Skeletal muscle tissue (tissue), 4 donors: Measurements from ENCODE around the gene TCOF1. TPM values are rescaled to one million over a fixed set of nuclear protein-coding genes. Genes with fewer than 3 reads are reported as not detected.

Experiments
- H3K27ac ChIP-seq: one replicate; pipeline ENCODE4 v1.7.0; 2013; ENCODE audit warnings: mild to moderate bottlenecking, low read depth, low read length, inconsistent platforms
- H3K27me3 ChIP-seq, 3 donors: one replicate each; pipeline ENCODE4 v1.7.0; 2013; ENCODE audit warnings: low read length in 3 of 3; ENCODE audit not compliant: control insufficient read depth in 3 of 3, insufficient read depth in 3 of 3
- H3K36me3 ChIP-seq, 3 donors: one replicate each; pipeline ENCODE4 v1.7.0; 2013; ENCODE audit warnings: low read length in 3 of 3; ENCODE audit not compliant: control insufficient read depth in 3 of 3, insufficient read depth in 3 of 3
- H3K4me1 ChIP-seq, 3 donors: one replicate each; pipeline ENCODE4 v1.7.0; 2013; ENCODE audit warnings: low read length in 3 of 3, mild to moderate bottlenecking in 3 of 3; ENCODE audit not compliant: control insufficient read depth in 3 of 3, insufficient read depth in 3 of 3
- H3K4me3 ChIP-seq, 3 donors: one replicate each; pipeline ENCODE4 v1.7.0; 2013; ENCODE audit warnings: low read length in 3 of 3
- H3K9ac ChIP-seq, 3 donors: one replicate each; pipeline ENCODE4 v1.7.0; 2013; ENCODE audit warnings: low read length in 3 of 3, mild to moderate bottlenecking in 3 of 3, moderate library complexity in 2 of 3, low read depth in 1 of 3
- H3K9me3 ChIP-seq, 3 donors: one replicate each; pipeline ENCODE4 v1.7.0; 2013; ENCODE audit warnings: low read length in 3 of 3; ENCODE audit not compliant: control insufficient read depth in 3 of 3
- total RNA-seq: library from RNA; depleted of rRNA; stranded (reverse); fragments of >200 nt; gene quantifications from one replicate; pipeline ENCODE4 v1.2.3, GENCODE V29; 2014
- donor health status: Osteomylitis.

Gene TCOF1
- total RNA-seq, 1 donor from 2014 or later: 7.3 TPM

- Histone ChIP-seq H3K4me3 (no peak overlapping the region), H3K36me3 (no peaks in the 10 kb centered on the region), H3K9ac (no peak overlapping the region), H3K27me3 (no peaks in the 10 kb centered on the region), H3K27ac (no peak overlapping the region), H3K9me3 (no peaks in the 10 kb centered on the region), H3K4me1 (peaks cover 4 to 10% (median 9%) of the 10 kb centered on the region in 3 donors)
These were observed 35.3 kb upstream of the TCOF1 start for GRCh38 chr5:150322202-150322601.

DNA sequence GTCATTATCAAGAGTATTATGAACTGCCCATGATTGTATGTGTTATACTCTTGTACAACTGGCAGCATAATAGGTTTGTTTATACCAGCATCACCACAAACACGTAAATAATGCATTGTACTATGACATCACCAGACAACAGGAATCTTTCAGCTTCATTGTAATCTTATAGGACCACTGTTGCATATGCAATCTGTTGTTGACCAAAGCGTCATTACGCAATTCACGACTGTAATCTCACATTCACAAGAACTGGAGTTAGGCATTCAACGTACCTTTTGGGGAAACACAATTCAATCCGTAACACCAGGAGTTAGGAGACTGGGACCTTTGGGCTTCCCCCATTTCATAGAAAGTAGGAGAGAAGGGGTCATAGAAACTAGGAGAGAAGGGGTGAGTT lies 34.4 kb upstream of the TCOF1 start:
- H3K4me1 ChIP-seq: peaks cover 4 to 10% (median 9%) of the 10 kb centered on the region in 3 donors
- no peak overlapping the region for H3K27ac ChIP-seq
- H3K9ac ChIP-seq: no peak overlapping the region
- H3K4me3 ChIP-seq: no peak overlapping the region
- no peaks in the 10 kb centered on the region for H3K36me3 ChIP-seq
- no peaks in the 10 kb centered on the region for H3K9me3 ChIP-seq
- no peaks in the 10 kb centered on the region for H3K27me3 ChIP-seq

GRCh38 chr5:150323819-150324218 lies 33.7 kb upstream of the TCOF1 start:
- Histone ChIP-seq H3K36me3 (no peaks in the 10 kb centered on the region), H3K4me1 (peaks cover 4 to 10% (median 9%) of the 10 kb centered on the region in 3 donors), H3K4me3 (no peak overlapping the region), H3K27ac (no peak overlapping the region), H3K9me3 (no peaks in the 10 kb centered on the region), H3K27me3 (no peaks in the 10 kb centered on the region), H3K9ac (no peak overlapping the region)

- Histone ChIP-seq H3K9me3 (no peaks in the 10 kb centered on the region), H3K27ac (no peak overlapping the region), H3K27me3 (no peaks in the 10 kb centered on the region), H3K4me1 (peaks cover 4 to 15% (median 5%) of the 10 kb centered on the region in 3 donors), H3K4me3 (no peak overlapping the region), H3K36me3 (no peaks in the 10 kb centered on the region), H3K9ac (no peak overlapping the region)
These were observed 32.1 kb upstream of the TCOF1 start for GRCh38 chr5:150325426-150325825.

DNA sequence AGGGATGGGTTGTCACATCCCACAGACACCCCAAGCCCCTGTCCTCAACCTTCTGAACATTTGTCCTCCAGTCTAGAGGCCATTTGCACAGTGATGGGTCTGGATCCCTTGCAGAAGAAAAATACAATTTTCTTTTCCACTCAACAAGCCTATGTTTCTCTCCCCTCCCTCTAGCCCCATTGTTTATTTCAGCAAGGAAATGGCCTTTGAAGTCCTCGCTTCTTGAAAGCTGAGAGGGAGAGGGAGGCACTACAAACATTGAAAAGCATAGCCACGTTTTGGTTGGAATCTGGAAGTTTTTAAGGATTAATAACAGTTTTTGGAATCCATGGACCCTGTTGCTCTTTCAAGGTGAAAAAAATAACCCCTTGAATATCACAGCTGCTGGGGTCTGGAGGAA lies 30.8 kb upstream of the TCOF1 start:
- no peaks in the 10 kb centered on the region for H3K9me3 ChIP-seq
- H3K4me1 ChIP-seq: peaks cover 2 to 11% (median 3%) of the 10 kb centered on the region in 3 donors
- no peak overlapping the region for H3K27ac ChIP-seq
- no peak overlapping the region for H3K9ac ChIP-seq
- H3K36me3 ChIP-seq: no peaks in the 10 kb centered on the region
- no peak overlapping the region for H3K4me3 ChIP-seq
- H3K27me3 ChIP-seq: no peaks in the 10 kb centered on the region

DNA sequence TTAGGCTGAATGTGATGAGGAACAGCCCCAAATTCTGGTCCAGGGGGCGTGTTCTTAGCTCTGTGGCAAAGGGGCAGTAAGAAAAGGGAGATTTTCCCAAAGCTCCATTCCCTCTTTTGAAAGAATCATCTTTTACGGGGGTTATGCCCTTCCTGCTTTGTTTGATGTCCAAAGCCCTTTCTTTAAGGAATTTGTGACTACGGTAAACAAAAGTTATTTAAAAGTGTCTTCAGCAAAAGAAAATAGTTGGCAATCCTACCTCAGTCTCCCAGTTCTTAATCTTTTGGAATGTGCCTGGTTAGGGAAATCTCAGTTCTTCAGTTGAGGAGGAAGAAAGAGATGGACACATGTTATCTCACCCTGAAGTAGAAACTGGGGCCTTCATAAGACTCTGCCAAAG lies 30.4 kb upstream of the TCOF1 start:
- peaks cover 2 to 11% (median 3%) of the 10 kb centered on the region in 3 donors for H3K4me1 ChIP-seq
- H3K27me3 ChIP-seq: no peaks in the 10 kb centered on the region
- H3K9ac ChIP-seq: no peak overlapping the region
- H3K27ac ChIP-seq: no peak overlapping the region
- H3K4me3 ChIP-seq: no peak overlapping the region
- H3K36me3 ChIP-seq: no peaks in the 10 kb centered on the region
- no peaks in the 10 kb centered on the region for H3K9me3 ChIP-seq

DNA sequence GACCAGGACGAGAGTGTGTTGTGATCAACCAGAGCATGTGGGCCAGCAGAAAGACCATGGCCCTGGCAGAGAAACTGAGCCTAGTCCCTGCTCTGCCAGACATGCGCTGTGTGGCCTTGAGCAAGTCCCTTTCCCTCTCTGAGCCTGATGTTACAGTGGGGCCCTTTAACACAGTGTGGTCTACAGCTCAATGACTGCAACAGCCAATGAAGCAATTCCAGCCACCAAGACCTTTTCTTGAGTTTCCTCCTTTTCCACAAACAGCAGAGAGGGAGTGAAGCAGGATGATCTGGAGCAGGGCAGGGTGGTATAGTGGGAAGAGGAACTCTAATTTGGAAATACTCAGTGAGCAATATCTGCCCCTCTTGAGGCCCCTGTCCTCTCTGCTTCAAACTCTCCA lies 29.0 kb upstream of the TCOF1 start:
- H3K9ac ChIP-seq: no peak overlapping the region
- no peak overlapping the region for H3K27ac ChIP-seq
- H3K4me3 ChIP-seq: no peak overlapping the region
- H3K9me3 ChIP-seq: no peaks in the 10 kb centered on the region
- peaks cover 2 to 11% (median 3%) of the 10 kb centered on the region in 3 donors for H3K4me1 ChIP-seq
- H3K27me3 ChIP-seq: no peaks in the 10 kb centered on the region
- no peaks in the 10 kb centered on the region for H3K36me3 ChIP-seq

DNA sequence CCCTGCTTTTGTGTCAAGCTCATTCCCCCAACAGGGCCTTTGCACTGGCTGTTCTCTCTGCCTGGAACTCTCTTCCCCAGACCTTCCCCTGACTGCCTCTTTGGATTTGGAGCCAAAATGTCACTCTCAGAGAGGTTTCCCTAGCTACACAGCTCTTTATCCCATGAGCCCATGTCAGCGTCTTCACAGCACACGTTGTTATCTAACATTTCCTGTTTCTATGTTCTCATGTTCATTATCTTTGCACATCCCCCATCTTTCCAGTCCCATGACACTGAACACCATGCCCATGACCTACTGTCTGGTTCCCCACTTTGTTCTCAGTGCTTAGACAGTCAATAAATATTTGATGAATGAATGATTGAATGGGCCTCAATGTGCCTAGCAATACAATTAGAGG lies 28.5 kb upstream of the TCOF1 start:
- Histone ChIP-seq H3K4me1 (peaks cover 2 to 11% (median 3%) of the 10 kb centered on the region in 3 donors), H3K4me3 (no peak overlapping the region), H3K9me3 (no peaks in the 10 kb centered on the region), H3K27ac (no peak overlapping the region), H3K36me3 (no peaks in the 10 kb centered on the region), H3K9ac (no peak overlapping the region), H3K27me3 (no peaks in the 10 kb centered on the region)

DNA sequence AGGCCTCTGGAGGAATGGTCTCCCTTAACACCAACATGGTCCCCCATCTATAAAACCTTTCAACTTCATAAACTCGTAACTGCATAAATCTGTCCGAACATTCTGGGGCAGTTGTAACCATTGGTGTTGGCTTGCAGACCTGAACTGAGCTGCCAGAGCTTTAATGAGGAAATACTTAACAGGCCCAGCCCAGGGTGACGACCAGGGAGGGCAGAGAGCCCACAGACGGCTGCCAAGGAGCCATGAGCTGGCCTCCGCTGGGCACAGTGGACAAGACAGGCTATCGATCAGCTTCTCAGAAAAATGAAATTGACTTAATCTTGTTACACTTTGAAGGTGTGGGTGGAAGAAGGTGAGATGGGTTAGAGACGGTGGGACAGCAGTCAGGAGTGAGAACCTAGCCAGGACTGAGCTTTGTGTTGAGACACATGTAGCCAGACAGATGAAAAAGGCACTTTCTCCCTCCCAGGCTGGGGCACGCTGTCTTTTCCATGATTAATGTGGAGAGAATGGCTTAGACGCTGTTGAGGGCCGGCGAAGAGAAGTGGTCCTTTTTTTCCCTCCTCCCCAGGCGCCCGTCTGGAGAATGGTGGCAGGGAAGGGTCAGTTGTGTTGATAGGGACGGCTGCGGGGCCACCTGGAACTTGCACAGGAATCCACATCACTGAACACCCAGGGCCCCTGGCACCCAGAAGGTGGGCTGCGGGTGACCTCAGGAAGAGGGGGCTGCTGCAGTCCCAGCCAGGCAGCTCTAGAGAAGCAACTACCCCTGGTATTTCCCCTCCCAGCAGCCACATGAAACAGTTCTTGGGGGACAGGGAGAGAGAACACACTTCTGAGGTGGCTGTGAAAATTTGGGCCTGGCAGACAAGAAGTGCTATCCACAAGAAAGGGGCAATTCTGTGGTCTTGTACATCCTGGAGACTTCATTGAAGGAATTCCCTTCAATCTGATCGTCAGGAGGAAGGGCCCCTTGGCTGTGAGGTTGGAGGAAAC lies 27.3 kb upstream of the TCOF1 start:
- no peak overlapping the region for H3K4me3 ChIP-seq
- H3K9me3 ChIP-seq: no peaks in the 10 kb centered on the region
- H3K27me3 ChIP-seq: no peaks in the 10 kb centered on the region
- H3K36me3 ChIP-seq: no peaks in the 10 kb centered on the region
- H3K9ac ChIP-seq: no peak overlapping the region
- H3K27ac ChIP-seq: no peak overlapping the region
- H3K4me1 ChIP-seq: peaks cover 2 to 11% (median 3%) of the 10 kb centered on the region in 3 donors

- Histone ChIP-seq H3K27me3 (no peaks in the 10 kb centered on the region), H3K9ac (no peak overlapping the region)
These were observed 24.1 kb upstream of the TCOF1 start for GRCh38 chr5:150333400-150333799.

More at GRCh38 chr5:150333400-150333799, 24.1 kb upstream of the TCOF1 start:
- Histone ChIP-seq H3K4me1 (peaks cover 2 to 18% (median 3%) of the 10 kb centered on the region in 3 donors), H3K36me3 (no peaks in the 10 kb centered on the region), H3K4me3 (no peak overlapping the region), H3K9me3 (no peaks in the 10 kb centered on the region), H3K27ac (no peak overlapping the region)
